AG08395 (cell line): Measurements from ENCODE around the gene TTC33.
"Not testable (repeated sequence)": the region's sequence is repeated elsewhere in the genome, so short reads cannot be mapped to it uniquely, and the experiment has no call there.

ENCODE experiments used
- DNase-seq: peaks from one replicate; pipeline ENCODE4 v3.0.0; 2012; ENCODE audit warnings: mixed read lengths, low spot score

The TTC33 gene

GRCh38 chr5:40679913-40680681 lies 75.7 kb downstream of the TTC33 start, which contains the start of gene PTGER4:
TSS of gene PTGER4 (plus strand) at chr5:40679915. CDS start at chr5:40680994, 1,079 bp downstream.
- DNase-seq, result no peak

DNA sequence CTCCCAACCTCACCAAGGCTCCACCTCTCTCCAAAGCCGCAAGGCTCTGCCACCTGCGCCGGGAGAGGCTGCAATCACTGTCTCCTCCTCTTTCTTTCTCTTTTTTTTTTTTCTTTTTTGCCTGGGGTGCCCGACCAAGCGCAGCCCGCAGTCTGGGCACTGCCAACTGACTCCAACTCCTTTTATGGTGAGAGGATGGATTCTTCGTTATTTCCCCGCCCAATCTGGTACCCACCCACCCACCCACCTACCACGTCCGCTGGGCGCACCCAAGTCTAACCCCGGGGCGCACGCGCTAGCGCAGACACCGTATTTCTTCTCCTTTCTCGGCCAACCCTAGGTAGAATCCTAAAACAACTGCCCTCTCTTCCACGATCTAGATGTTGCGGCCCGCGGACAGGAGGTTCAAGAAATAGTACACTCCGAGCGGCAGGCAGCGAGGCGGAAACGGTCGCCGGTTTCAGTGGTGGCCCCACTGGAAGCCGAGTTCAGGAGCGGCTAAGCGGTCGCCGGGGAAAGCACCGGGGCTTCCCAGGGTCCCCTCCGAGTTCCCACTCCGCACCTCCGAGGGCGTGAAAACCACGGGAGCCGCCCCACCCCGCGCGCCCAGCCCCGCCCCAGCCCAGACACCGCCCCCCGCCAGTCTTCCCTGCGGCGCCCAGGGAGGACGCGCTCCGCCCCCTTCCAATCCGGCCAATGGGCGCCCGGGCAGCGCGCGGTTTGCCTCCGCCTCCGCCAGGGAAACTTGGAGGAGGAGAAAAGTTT lies 76.4 kb downstream of the TTC33 start:
- peak; percentile 92 for DNase-seq

DNA sequence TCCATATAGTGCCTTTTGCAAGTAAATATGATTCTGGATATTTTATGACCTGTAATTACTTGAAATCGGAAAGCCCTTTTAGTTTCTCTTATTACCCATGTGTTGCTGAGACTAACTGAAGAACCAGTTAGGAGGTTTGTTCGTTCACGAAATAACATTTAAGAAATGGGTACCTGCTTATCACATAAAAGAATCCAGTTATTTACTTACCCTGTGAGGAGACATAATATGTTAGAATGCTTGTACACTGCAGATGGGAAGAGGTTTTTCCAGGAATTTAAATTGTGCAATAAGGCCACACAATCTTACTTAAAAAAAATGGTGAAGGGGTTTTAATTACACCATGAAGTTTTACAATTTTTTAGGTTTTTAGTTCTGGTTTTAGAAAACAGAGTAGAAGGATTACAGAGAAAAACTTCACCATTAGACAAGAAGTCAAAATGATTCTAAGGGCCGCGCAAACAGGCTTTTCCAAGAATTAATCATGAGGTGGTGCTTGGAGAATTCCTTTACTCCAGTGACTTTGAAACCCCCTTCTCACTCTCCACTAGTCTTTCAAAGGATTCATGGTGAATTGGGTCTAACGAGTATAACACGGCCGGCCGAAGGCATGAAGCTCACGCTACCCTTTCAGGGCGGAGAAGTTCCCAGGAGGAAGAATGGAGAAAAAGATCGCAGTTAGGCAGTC lies 77.2 kb downstream of the TTC33 start:
- DNase-seq, result no peak

DNA sequence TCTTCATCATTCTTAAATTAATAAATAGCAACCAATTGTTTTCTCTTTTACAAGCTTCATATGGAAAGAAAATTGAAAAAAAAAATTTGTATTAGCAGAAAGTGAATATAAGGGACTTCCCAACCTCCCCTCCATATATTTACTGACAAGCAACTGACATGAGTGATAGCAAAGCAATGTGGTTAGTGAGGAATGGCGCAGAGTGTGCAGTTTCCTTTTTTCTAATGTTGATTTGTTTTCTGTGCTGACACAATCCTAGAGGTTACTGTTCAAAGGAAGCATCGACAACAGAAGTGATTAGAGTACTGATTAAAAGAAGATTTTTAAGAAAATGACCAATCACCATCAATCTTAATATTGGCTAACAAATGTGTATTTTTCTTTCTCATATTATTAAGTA lies 77.7 kb downstream of the TTC33 start:
- no peak for DNase-seq

DNA sequence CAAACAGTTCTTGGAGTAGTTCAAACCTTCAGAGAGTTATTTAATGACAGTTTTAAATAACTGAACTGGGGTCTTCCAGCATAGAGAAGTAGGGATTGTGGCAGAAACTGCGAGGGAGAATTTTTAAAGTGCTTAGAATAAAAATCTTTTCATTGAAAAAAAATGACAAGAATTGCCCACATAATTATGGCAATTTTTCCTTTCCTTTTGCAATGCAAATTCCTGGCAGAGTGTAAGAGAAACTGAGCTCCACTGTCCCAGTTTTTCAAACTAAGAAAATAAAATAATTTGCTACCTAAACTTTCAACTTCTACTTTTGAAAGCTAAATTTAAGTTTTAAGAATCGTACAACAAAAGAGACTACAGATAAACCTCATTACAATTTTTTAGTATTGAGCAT lies 78.3 kb downstream of the TTC33 start:
- DNase-seq, result no peak

DNA sequence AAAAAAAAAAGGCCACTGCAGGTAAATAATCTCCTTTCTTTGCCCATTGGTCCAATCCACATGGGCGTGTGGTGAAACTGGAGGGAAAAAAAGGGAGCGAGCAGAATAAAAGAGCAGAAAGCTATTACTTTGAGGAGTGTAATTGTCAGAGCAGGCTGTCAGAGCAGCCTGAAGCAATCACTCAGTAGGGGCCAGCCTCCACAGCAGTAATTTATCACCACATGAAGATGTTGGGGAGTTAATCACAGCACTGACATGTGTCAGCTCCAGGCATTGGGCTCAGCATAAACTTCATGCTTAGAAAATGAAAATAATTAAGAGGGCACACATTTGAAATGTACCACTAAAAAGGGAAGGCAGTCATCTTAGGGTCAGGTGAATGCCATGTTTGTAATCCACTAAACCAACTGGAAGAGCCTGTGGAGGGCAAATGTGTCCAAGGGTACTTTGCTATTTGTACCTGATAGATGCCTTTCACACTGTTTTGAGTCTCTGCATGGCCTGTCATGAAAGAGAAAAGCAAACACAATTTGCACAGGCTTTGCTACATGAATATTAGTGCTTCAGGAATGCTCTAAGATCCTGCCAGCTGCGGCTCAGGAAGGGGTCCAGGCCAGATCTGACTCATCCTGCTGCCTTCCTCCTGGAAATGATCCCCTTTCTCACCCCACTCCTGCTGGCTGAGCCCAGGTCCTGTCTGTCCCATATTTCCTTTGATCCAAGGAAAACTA lies 79.0 kb downstream of the TTC33 start:
- peak; percentile 65 for DNase-seq

- DNase-seq, result no peak
Observed at GRCh38 chr5:40675396-40676133, 80.2 kb downstream of the TTC33 start.

GRCh38 chr5:40674661-40675235 lies 81.0 kb downstream of the TTC33 start:
- no peak for DNase-seq

DNA sequence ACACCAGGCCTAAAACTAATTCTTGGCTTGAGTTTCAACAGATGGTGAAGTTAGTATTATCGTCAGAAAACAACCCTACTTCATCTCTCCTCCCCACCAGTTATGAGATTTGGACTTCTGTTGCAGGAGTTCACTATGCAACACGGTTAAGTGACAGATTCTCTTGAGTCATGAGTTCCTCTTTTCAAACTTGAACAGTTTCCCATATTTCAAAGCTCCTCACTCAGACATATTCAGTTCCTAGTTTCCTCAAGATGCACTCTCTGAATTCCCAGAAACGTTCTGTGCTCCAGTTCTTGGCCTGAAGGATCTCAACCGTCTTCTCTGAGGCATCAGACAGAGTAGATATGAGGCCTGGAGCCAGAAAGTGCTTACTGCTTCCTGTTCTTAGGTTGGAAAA lies 83.3 kb downstream of the TTC33 start:
- DNase-seq, result no peak

DNA sequence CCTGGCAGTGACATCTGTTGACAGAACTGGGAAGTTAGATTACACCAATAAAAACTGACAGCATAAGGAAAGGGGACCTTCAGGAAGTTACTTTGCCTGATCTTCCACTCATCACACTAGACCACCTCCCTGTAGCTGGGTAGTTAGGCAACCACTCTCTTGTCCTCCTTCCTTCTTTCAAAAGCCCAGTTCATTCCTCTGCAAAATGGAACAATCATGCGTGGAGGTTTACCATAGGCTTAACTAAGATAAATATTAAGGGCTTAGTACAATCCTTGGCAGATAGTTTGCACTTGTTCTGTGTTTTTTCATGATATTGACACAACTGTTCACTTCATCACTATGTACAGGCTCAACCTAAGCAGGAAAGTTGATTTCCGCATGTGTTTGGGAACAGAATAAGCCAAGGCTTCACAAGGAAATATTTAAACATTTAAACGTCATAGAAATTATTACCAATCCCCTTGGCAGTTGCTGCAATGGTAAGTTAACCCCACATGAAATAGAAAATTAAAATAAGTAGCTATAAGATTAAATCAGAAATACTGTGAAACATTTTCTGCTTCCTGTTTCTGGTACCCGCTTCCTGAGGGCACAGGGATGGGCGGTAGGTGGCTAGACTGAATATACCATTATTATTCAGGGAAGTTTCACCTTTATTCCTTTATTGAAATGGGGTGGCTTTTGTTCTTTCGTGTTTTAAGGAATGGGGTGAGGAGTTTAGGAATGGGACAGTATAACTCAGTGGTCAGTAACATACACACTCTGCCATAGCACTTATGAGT lies 86.0 kb downstream of the TTC33 start:
- no peak for DNase-seq

DNA sequence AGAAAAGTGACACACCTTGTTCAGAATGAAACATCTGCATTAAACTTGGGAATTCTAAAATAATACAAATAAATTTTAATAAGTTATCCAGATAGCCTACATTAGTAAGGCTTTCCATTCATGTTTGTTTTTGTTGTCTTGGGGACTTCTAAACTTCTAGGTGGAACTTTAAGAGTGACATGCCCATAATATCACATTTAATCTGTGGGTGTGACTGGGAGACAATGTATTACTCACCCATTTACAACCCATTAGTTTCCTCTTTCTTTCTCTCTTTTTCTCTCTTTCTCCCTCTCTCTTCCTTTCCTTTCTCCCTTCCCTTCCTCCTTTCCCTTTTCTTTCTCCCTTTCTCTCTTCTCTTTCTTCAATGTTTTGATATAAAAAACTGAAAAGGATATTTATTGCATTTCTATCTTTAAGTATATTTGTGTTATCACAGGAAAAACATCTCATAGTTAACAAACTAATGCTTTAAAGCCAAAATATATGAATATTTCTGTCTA lies 88.5 kb downstream of the TTC33 start:
- DNase-seq, result no peak

DNA sequence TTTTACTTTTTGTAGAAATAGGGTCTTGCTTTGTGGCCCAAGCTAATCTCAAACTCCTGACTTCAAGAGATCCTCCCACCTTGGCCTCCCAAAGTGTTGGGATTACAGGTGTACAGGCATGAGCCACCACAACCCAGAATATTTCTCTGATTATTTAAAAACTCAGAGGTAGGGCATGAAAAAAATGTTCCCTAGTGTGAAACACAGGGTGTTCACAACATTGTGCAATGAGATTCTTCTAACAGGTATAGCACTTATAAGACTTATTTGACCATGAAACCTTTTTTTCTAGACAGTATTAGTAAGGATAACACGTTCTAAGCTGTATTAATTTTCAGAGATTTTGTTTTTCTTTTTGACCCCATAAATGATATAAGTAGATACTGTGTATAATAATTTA lies 89.1 kb downstream of the TTC33 start:
- no peak for DNase-seq

DNA sequence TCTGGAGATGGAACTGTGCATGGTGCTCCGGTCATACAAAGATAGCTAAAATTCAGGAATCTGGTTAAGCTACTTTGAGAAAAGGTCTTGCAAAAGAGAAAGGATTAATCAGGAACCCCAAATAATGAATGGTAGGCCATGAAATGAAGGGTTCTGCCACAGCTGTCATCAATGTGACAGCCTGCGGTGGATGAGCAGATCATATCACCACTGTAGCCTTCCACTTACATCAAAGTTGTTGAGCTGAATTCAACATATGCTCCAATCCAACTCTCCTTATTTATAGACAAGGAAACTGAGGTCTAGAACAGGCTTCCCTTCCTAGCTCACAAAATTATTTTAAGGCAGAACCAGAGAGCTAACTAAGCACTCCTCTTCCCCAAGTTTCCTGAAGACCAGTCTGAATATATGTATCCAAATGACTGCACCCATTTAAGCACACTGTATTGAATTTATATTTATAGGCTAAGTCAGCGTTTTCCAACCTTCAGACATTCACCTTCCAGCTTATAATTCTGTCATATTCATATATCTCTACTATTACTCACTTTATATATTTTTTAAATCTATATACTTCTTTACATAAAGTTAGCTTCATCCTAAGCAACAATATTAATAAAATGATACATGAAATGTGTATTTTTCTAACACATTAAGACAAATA lies 90.0 kb downstream of the TTC33 start:
- DNase-seq, result no peak

GRCh38 chr5:40660751-40661150 lies 95.0 kb downstream of the TTC33 start:
- no peak for DNase-seq

- no peak for DNase-seq
Observed at GRCh38 chr5:40656766-40657165, 99.0 kb downstream of the TTC33 start.

- not testable (repeated sequence) for DNase-seq
Observed at GRCh38 chr5:40656091-40656490, 99.7 kb downstream of the TTC33 start.

- no peak for DNase-seq
Observed at GRCh38 chr5:40655138-40655537, 100.6 kb downstream of the TTC33 start.

DNA sequence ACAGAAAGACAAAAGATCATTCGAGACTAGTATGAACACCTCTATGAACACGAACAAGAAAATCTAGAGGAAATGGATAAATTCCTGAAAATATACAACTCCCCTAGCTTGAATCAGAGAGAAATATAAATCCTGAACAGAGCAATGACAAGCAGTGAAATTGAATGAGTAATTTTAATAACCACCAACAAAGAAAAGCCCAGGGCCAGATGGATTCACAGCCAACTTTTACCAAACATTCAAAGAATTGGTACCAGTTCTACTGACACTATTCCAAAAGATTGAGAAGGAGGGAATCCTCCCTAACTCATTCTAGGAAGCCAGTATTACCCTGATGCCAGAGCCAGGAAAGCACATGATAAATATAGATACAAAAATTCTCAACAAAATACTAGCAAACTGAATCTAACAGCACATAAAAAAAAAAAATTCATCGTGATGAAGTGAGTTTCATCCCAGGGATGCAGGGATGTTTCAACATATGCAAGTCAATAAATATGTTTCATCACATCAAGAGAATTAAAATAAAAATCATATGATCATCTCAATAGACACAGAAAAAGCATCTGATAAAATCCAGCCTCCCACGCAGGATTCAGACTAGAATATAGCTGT lies 101.3 kb downstream of the TTC33 start:
- no peak for DNase-seq
